Thyroid gland (tissue), 4 donors: ENCODE results near the gene NRN1L.

Source experiments
- POLR2A ChIP-seq, 2 donors: fragments of 450-650 bp; IDR thresholded peaks; one replicate each; pipeline ENCODE4 v1.6.1; 2017; ENCODE audit warnings: antibody characterized with exemption in 2 of 2, mild to moderate bottlenecking in 2 of 2, moderate library complexity in 1 of 2
- TF ChIP-seq, protein P1 (sequence below), 6 experiments: fragments of 200-600 bp in 3 of 6; fragments of 450-650 bp in 3 of 6; sonication (generic) in 3 of 6; IDR thresholded peaks; one replicate each; pipeline ENCODE4 v1.5.1; 2016 to 2019; ENCODE audit warnings: antibody characterized with exemption in 6 of 6, mild to moderate bottlenecking in 2 of 6, inconsistent platforms in 1 of 6, moderate library complexity in 1 of 6

DNA sequence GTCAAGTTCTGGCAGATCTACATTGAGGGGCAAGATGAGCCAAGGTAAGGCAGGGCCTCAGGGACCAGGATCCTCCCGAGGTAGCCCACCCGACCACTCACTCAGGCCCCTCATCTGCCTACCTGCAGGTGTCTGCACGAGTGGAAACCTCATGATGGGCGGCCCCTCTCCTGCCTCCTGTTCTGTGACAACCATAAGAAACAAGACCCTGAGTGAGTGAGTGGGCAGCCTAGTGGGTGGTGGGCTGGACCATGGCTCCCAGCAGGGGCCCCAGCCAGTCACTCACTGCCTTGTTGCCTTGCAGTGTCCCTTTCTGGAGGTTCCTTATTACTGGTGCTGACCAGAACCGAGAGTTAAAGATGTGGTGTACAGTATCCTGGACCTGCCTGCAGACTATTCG, 6.5 kb upstream of the NRN1L start:
- TF ChIP-seq POLR2A (IDR thresholded peaks at IDR 0.05): no peak
- TF ChIP-seq, protein P1, sequence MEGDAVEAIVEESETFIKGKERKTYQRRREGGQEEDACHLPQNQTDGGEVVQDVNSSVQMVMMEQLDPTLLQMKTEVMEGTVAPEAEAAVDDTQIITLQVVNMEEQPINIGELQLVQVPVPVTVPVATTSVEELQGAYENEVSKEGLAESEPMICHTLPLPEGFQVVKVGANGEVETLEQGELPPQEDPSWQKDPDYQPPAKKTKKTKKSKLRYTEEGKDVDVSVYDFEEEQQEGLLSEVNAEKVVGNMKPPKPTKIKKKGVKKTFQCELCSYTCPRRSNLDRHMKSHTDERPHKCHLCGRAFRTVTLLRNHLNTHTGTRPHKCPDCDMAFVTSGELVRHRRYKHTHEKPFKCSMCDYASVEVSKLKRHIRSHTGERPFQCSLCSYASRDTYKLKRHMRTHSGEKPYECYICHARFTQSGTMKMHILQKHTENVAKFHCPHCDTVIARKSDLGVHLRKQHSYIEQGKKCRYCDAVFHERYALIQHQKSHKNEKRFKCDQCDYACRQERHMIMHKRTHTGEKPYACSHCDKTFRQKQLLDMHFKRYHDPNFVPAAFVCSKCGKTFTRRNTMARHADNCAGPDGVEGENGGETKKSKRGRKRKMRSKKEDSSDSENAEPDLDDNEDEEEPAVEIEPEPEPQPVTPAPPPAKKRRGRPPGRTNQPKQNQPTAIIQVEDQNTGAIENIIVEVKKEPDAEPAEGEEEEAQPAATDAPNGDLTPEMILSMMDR (IDR thresholded peaks at IDR 0.05): no peak
